ENCODE data around the gene SRD5A1.

SRD5A1 gene

GRCh38 chr5:6673031-6673430 lies 39.8 kb downstream of the SRD5A1 start:
- Histone ChIP-seq H3K27me3 (ENCODE audit: insufficient read depth, poor library complexity, severe bottlenecking) (no peaks in the 10 kb centered on the region), H3K27ac (replicated peaks) (no peak overlapping the region), H3K4me3 (replicated peaks; ENCODE audit: insufficient read depth, low read length) (no peak overlapping the region)
- DNase-seq (ENCODE audit: low read depth in 1 of 2, low spot score in 1 of 2) = no peak
- TF ChIP-seq POLR2AphosphoS5 (IDR thresholded peaks at IDR 0.05; ENCODE audit: low read depth) (no peak), GABPA (IDR thresholded peaks at IDR 0.05; ENCODE audit: low read depth) (no peak), SPI1 (IDR thresholded peaks at IDR 0.05; ENCODE audit: borderline replicate concordance, low read depth) (no peak)
- TF ChIP-seq, protein P1, sequence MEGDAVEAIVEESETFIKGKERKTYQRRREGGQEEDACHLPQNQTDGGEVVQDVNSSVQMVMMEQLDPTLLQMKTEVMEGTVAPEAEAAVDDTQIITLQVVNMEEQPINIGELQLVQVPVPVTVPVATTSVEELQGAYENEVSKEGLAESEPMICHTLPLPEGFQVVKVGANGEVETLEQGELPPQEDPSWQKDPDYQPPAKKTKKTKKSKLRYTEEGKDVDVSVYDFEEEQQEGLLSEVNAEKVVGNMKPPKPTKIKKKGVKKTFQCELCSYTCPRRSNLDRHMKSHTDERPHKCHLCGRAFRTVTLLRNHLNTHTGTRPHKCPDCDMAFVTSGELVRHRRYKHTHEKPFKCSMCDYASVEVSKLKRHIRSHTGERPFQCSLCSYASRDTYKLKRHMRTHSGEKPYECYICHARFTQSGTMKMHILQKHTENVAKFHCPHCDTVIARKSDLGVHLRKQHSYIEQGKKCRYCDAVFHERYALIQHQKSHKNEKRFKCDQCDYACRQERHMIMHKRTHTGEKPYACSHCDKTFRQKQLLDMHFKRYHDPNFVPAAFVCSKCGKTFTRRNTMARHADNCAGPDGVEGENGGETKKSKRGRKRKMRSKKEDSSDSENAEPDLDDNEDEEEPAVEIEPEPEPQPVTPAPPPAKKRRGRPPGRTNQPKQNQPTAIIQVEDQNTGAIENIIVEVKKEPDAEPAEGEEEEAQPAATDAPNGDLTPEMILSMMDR (IDR thresholded peaks at IDR 0.05; ENCODE audit: insufficient read depth, low read length) = no peak
- TF ChIP-seq, protein P2, sequence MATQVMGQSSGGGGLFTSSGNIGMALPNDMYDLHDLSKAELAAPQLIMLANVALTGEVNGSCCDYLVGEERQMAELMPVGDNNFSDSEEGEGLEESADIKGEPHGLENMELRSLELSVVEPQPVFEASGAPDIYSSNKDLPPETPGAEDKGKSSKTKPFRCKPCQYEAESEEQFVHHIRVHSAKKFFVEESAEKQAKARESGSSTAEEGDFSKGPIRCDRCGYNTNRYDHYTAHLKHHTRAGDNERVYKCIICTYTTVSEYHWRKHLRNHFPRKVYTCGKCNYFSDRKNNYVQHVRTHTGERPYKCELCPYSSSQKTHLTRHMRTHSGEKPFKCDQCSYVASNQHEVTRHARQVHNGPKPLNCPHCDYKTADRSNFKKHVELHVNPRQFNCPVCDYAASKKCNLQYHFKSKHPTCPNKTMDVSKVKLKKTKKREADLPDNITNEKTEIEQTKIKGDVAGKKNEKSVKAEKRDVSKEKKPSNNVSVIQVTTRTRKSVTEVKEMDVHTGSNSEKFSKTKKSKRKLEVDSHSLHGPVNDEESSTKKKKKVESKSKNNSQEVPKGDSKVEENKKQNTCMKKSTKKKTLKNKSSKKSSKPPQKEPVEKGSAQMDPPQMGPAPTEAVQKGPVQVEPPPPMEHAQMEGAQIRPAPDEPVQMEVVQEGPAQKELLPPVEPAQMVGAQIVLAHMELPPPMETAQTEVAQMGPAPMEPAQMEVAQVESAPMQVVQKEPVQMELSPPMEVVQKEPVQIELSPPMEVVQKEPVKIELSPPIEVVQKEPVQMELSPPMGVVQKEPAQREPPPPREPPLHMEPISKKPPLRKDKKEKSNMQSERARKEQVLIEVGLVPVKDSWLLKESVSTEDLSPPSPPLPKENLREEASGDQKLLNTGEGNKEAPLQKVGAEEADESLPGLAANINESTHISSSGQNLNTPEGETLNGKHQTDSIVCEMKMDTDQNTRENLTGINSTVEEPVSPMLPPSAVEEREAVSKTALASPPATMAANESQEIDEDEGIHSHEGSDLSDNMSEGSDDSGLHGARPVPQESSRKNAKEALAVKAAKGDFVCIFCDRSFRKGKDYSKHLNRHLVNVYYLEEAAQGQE (IDR thresholded peaks at IDR 0.05; ENCODE audit: insufficient replicate concordance, low read depth) = no peak

DNA sequence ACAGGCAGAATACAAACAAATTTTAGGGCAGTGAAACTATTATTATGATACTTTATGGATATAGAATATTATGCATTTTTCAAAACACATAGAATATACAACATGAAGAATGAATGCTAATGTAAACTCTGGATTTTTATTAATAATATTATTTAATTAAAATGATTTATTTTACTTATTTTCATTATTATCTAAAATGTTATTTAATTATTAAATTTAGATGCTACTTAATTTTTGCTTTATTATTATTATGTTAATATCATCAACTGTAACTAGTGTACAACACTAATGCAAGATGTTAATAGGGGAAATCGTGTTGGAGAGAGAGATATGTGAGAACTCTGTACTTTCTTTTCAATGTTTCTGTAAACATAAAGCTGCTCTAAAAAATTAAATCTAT lies 40.7 kb downstream of the SRD5A1 start:
- Histone ChIP-seq H3K27me3 (ENCODE audit: insufficient read depth, poor library complexity, severe bottlenecking) (no peaks in the 10 kb centered on the region), H3K27ac (replicated peaks) (no peak overlapping the region), H3K4me3 (replicated peaks; ENCODE audit: insufficient read depth, low read length) (no peak overlapping the region)
- TF ChIP-seq POLR2AphosphoS5 (IDR thresholded peaks at IDR 0.05; ENCODE audit: low read depth) (no peak), GABPA (IDR thresholded peaks at IDR 0.05; ENCODE audit: low read depth) (no peak), SPI1 (IDR thresholded peaks at IDR 0.05; ENCODE audit: borderline replicate concordance, low read depth) (no peak)
- TF ChIP-seq, protein P2 (IDR thresholded peaks at IDR 0.05; ENCODE audit: insufficient replicate concordance, low read depth) = no peak
- TF ChIP-seq, protein P1 (IDR thresholded peaks at IDR 0.05; ENCODE audit: insufficient read depth, low read length) = no peak
- no peak for DNase-seq (ENCODE audit: low read depth in 1 of 2, low spot score in 1 of 2)

DNA sequence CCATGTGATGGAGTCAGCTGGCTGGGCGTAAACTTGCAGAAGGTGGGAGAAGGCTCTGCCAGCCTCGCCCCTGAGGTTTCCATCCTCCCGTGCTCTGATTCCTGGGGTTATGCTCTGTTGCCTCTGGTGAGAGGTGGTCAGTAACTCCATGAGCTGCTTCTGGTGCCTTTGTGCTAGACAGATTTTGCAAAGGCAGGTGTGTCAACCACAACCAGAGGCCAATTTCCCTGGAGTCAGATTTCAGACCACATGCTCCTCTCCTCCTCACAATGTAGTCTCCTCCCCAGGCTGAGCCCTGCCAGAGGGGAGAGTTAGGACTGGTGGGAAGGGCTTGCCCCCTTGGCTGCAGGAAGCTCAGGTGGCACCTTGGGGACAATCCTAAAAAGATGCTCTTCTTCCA lies 41.2 kb downstream of the SRD5A1 start:
- TF ChIP-seq SPI1 (IDR thresholded peaks at IDR 0.05; ENCODE audit: borderline replicate concordance, low read depth) (no peak), GABPA (IDR thresholded peaks at IDR 0.05; ENCODE audit: low read depth) (no peak), POLR2AphosphoS5 (IDR thresholded peaks at IDR 0.05; ENCODE audit: low read depth) (no peak)
- TF ChIP-seq, protein P2 (IDR thresholded peaks at IDR 0.05; ENCODE audit: insufficient replicate concordance, low read depth) = no peak
- TF ChIP-seq, protein P1 (IDR thresholded peaks at IDR 0.05; ENCODE audit: insufficient read depth, low read length) = no peak
- Histone ChIP-seq H3K27me3 (ENCODE audit: insufficient read depth, poor library complexity, severe bottlenecking) (no peaks in the 10 kb centered on the region), H3K4me3 (replicated peaks; ENCODE audit: insufficient read depth, low read length) (no peak overlapping the region), H3K27ac (replicated peaks) (no peak overlapping the region)
- no peak for DNase-seq (ENCODE audit: low read depth in 1 of 2, low spot score in 1 of 2)

All from HL-60 (cell line).